Measurements from ENCODE around the gene TSHR.
"Not testable (repeated sequence)": the region's sequence is repeated elsewhere in the genome, so short reads cannot be mapped to it uniquely, and the experiment has no call there.

TSHR gene

GRCh38 chr14:80941241-80942185 lies 13.9 kb upstream of the TSHR start, which contains the start of gene CEP128:
Gene CEP128, minus strand, starts transcription at chr14:80941738.
- Mint-ChIP-seq H3K4me1 (peaks cover 20% of the 10 kb centered on the region), H3K36me3 (no peaks in the 10 kb centered on the region), H3K4me3 (peak within 1 kb of the TSS; percentile 88), H3K27me3 (peaks cover 6% of the 10 kb centered on the region), H3K27ac (peak within 1 kb of the TSS; percentile 87), H3K9me3 (no peaks in the 10 kb centered on the region)
- ATAC-seq, result peak; percentile 97

GRCh38 chr14:80942191-80942600 lies 13.2 kb upstream of the TSHR start:
- ATAC-seq, result peak; percentile 65
- Mint-ChIP-seq H3K4me1 (peaks cover 20% of the 10 kb centered on the region), H3K9me3 (no peaks in the 10 kb centered on the region), H3K4me3 (peak overlapping the region; percentile 88), H3K36me3 (no peaks in the 10 kb centered on the region), H3K27me3 (peaks cover 7% of the 10 kb centered on the region), H3K27ac (peak overlapping the region; percentile 87)

- peaks cover 20% of the 10 kb centered on the region for H3K4me1 Mint-ChIP-seq
- H3K36me3 Mint-ChIP-seq, result no peaks in the 10 kb centered on the region
- peaks cover 16% of the 10 kb centered on the region for H3K27me3 Mint-ChIP-seq
- H3K27ac Mint-ChIP-seq, result no peak overlapping the region
- no peaks in the 10 kb centered on the region for H3K9me3 Mint-ChIP-seq
- no peak overlapping the region for H3K4me3 Mint-ChIP-seq
- ATAC-seq, result no peak
These were observed 10.4 kb upstream of the TSHR start for GRCh38 chr14:80944861-80945617.

- no peak for ATAC-seq
- H3K4me3 Mint-ChIP-seq, result no peak overlapping the region
- H3K27ac Mint-ChIP-seq, result no peak overlapping the region
- H3K36me3 Mint-ChIP-seq, result no peaks in the 10 kb centered on the region
- peaks cover 15% of the 10 kb centered on the region for H3K4me1 Mint-ChIP-seq
- H3K27me3 Mint-ChIP-seq, result peaks cover 20% of the 10 kb centered on the region
- no peaks in the 10 kb centered on the region for H3K9me3 Mint-ChIP-seq
These were observed 9.2 kb upstream of the TSHR start for GRCh38 chr14:80946187-80946586.

GRCh38 chr14:80946797-80947196 lies 8.6 kb upstream of the TSHR start:
- H3K9me3 Mint-ChIP-seq, result no peaks in the 10 kb centered on the region
- no peak overlapping the region for H3K27ac Mint-ChIP-seq
- peaks cover 25% of the 10 kb centered on the region for H3K27me3 Mint-ChIP-seq
- peaks cover 12% of the 10 kb centered on the region for H3K4me1 Mint-ChIP-seq
- no peaks in the 10 kb centered on the region for H3K36me3 Mint-ChIP-seq
- no peak overlapping the region for H3K4me3 Mint-ChIP-seq
- ATAC-seq, result no peak

GRCh38 chr14:80948291-80948690 lies 7.1 kb upstream of the TSHR start:
- Mint-ChIP-seq H3K4me1 (no peaks in the 10 kb centered on the region), H3K27me3 (peaks cover 25% of the 10 kb centered on the region), H3K4me3 (no peak overlapping the region), H3K36me3 (no peaks in the 10 kb centered on the region), H3K27ac (no peak overlapping the region), H3K9me3 (no peaks in the 10 kb centered on the region)
- no peak for ATAC-seq

- peaks cover 28% of the 10 kb centered on the region for H3K27me3 Mint-ChIP-seq
- H3K36me3 Mint-ChIP-seq, result no peaks in the 10 kb centered on the region
- no peak overlapping the region for H3K4me3 Mint-ChIP-seq
These were observed 3.9 kb upstream of the TSHR start for GRCh38 chr14:80951491-80951890.

GRCh38 chr14:80953211-80953610 lies 2.2 kb upstream of the TSHR start:
- not testable (repeated sequence) for H3K9me3 Mint-ChIP-seq, H3K27ac Mint-ChIP-seq, H3K36me3 Mint-ChIP-seq, ATAC-seq, H3K4me3 Mint-ChIP-seq
- Mint-ChIP-seq H3K4me1 (peaks cover 35% of the 10 kb centered on the region), H3K27me3 (peaks cover 26% of the 10 kb centered on the region)

More at GRCh38 chr14:80951491-80951890, 3.9 kb upstream of the TSHR start:
- no peaks in the 10 kb centered on the region for H3K9me3 Mint-ChIP-seq
- no peak overlapping the region for H3K27ac Mint-ChIP-seq
- no peak for ATAC-seq
- H3K4me1 Mint-ChIP-seq, result peaks cover 17% of the 10 kb centered on the region

- no peaks in the 10 kb centered on the region for H3K9me3 Mint-ChIP-seq
- peaks cover 50% of the 10 kb centered on the region for H3K4me1 Mint-ChIP-seq
- H3K27ac Mint-ChIP-seq, result peak overlapping the region; percentile 91
- peak; percentile 63 for ATAC-seq
- no peaks in the 10 kb centered on the region for H3K36me3 Mint-ChIP-seq
- peak overlapping the region; percentile 87 for H3K4me3 Mint-ChIP-seq
- peaks cover 17% of the 10 kb centered on the region for H3K27me3 Mint-ChIP-seq
These were observed 628 bp upstream of the TSHR start for GRCh38 chr14:80954687-80955299.

- no peaks in the 10 kb centered on the region for H3K9me3 Mint-ChIP-seq
- peaks cover 60% of the 10 kb centered on the region for H3K4me1 Mint-ChIP-seq
- ATAC-seq, result no peak
- no peak overlapping the region for H3K4me3 Mint-ChIP-seq
- H3K36me3 Mint-ChIP-seq, result no peaks in the 10 kb centered on the region
- H3K27ac Mint-ChIP-seq, result no peak overlapping the region
- peaks cover 14% of the 10 kb centered on the region for H3K27me3 Mint-ChIP-seq
These were observed 681 bp downstream of the TSHR start for GRCh38 chr14:80956102-80956501.

- H3K27me3 Mint-ChIP-seq, result peaks cover 9% of the 10 kb centered on the region
- no peaks in the 10 kb centered on the region for H3K9me3 Mint-ChIP-seq
- H3K4me1 Mint-ChIP-seq, result peaks cover 62% of the 10 kb centered on the region
- ATAC-seq, result no peak
- H3K36me3 Mint-ChIP-seq, result no peaks in the 10 kb centered on the region
- no peak overlapping the region for H3K4me3 Mint-ChIP-seq
- H3K27ac Mint-ChIP-seq, result peak overlapping the region; percentile 34
These were observed 1.5 kb downstream of the TSHR start for GRCh38 chr14:80956922-80957321.

- peak overlapping the region; percentile 34 for H3K27ac Mint-ChIP-seq
- no peaks in the 10 kb centered on the region for H3K36me3 Mint-ChIP-seq
- peaks cover 9% of the 10 kb centered on the region for H3K27me3 Mint-ChIP-seq
- peaks cover 62% of the 10 kb centered on the region for H3K4me1 Mint-ChIP-seq
- no peak for ATAC-seq
- no peak overlapping the region for H3K4me3 Mint-ChIP-seq
- no peaks in the 10 kb centered on the region for H3K9me3 Mint-ChIP-seq
These were observed 2.2 kb downstream of the TSHR start for GRCh38 chr14:80957613-80958012.

- Mint-ChIP-seq H3K27me3 (peaks cover 9% of the 10 kb centered on the region), H3K9me3 (no peaks in the 10 kb centered on the region), H3K4me1 (peaks cover 62% of the 10 kb centered on the region), H3K36me3 (no peaks in the 10 kb centered on the region), H3K4me3 (no peak overlapping the region), H3K27ac (peak overlapping the region; percentile 34)
- no peak for ATAC-seq
These were observed 2.8 kb downstream of the TSHR start for GRCh38 chr14:80958226-80958625.

GRCh38 chr14:80958939-80959338 lies 3.5 kb downstream of the TSHR start:
- no peak overlapping the region for H3K4me3 Mint-ChIP-seq
- ATAC-seq, result no peak
- no peaks in the 10 kb centered on the region for H3K36me3 Mint-ChIP-seq
- peak overlapping the region; percentile 34 for H3K27ac Mint-ChIP-seq
- no peaks in the 10 kb centered on the region for H3K9me3 Mint-ChIP-seq
- peaks cover 9% of the 10 kb centered on the region for H3K27me3 Mint-ChIP-seq
- H3K4me1 Mint-ChIP-seq, result peaks cover 62% of the 10 kb centered on the region

GRCh38 chr14:80959496-80959895 lies 4.1 kb downstream of the TSHR start:
- peak overlapping the region; percentile 34 for H3K27ac Mint-ChIP-seq
- peak overlapping the region; percentile 16 for H3K4me3 Mint-ChIP-seq
- H3K27me3 Mint-ChIP-seq, result peaks cover 9% of the 10 kb centered on the region
- H3K4me1 Mint-ChIP-seq, result peaks cover 62% of the 10 kb centered on the region
- no peaks in the 10 kb centered on the region for H3K36me3 Mint-ChIP-seq
- H3K9me3 Mint-ChIP-seq, result no peaks in the 10 kb centered on the region
- ATAC-seq, result peak; percentile 97

Data from stimulated activated memory B cell treated with anti-CD40 and anti-IgM and Interleukin-4, amounts not matched to agents 10 μg/mL and 1 μg/mL and 100 μg/mL, for 72 hours (primary cell).